ENCODE measurements around the gene UBE2E1.

GRCh38 chr3:23756206-23756840 is 49.4 kb upstream of the UBE2E1 start:
- no peak for TF ChIP-seq CTCF (conservative IDR thresholded peaks at IDR 0.05; ENCODE audit: low read depth, low read length)
- TF ChIP-seq RFX5 (IDR thresholded peaks at IDR 0.05; ENCODE audit: low read depth, low read length) = no peak
